GM21529 (cell line): ENCODE results near the gene CNTFR.

Experiments used
- ATAC-seq: cut with Tn5 transposase; IDR thresholded peaks from one replicate; pipeline ENCODE4 v1.9.1; 2021; ENCODE audit not compliant: unreplicated experiment

Gene CNTFR

GRCh38 chr9:34526026-34526425 is 63.5 kb downstream of the CNTFR start:
- no peak for ATAC-seq

GRCh38 chr9:34524349-34524748 is 65.2 kb downstream of the CNTFR start:
- ATAC-seq, result no peak

- peak; percentile 86 for ATAC-seq
Observed at GRCh38 chr9:34522971-34523797, 66.3 kb downstream of the CNTFR start, which contains the start of gene ENHO. Gene ENHO, minus strand, starts transcription at chr9:34522990. Its CDS starts 1,295 bp downstream, at chr9:34521695.

- no peak for ATAC-seq
Observed at GRCh38 chr9:34522091-34522887, 67.2 kb downstream of the CNTFR start.

GRCh38 chr9:34521406-34522045 is 68.0 kb downstream of the CNTFR start:
- no peak for ATAC-seq

GRCh38 chr9:34520505-34521385 is 68.8 kb downstream of the CNTFR start:
- no peak for ATAC-seq

- no peak for ATAC-seq
Observed at GRCh38 chr9:34520096-34520495, 69.4 kb downstream of the CNTFR start.

- ATAC-seq, result no peak
Observed at GRCh38 chr9:34519321-34520020, 70.1 kb downstream of the CNTFR start.

- no peak for ATAC-seq
Observed at GRCh38 chr9:34518896-34519295, 70.6 kb downstream of the CNTFR start.

- no peak for ATAC-seq
Observed at GRCh38 chr9:34518110-34518616, 71.4 kb downstream of the CNTFR start.

GRCh38 chr9:34517185-34517584 is 72.3 kb downstream of the CNTFR start:
- no peak for ATAC-seq

GRCh38 chr9:34515959-34516358 is 73.6 kb downstream of the CNTFR start:
- ATAC-seq, result no peak

- ATAC-seq, result no peak
Observed at GRCh38 chr9:34514816-34515215, 74.7 kb downstream of the CNTFR start.

- no peak for ATAC-seq
Observed at GRCh38 chr9:34514401-34514800, 75.1 kb downstream of the CNTFR start.

GRCh38 chr9:34513567-34514214 is 75.8 kb downstream of the CNTFR start:
- ATAC-seq, result no peak

GRCh38 chr9:34512131-34513078 is 77.1 kb downstream of the CNTFR start:
- ATAC-seq, result no peak

- ATAC-seq, result no peak
Observed at GRCh38 chr9:34510497-34511468, 78.7 kb downstream of the CNTFR start.
